Tibial nerve (tissue), 4 donors: ENCODE measurements around the gene CACNA1B.

Source experiments
- EP300 ChIP-seq, 2 donors: sonication (generic); formaldehyde crosslinking; IDR thresholded peaks; one replicate each; pipeline ENCODE4 v1.6.1; 2017; ENCODE audit warnings: antibody characterized with exemption in 2 of 2, mild to moderate bottlenecking in 1 of 2
- TF ChIP-seq, protein P1 (sequence below), 5 experiments: fragments of 200-600 bp in 3 of 5; fragments of 450-650 bp in 2 of 5; sonication (generic) in 3 of 5; IDR thresholded peaks; one replicate each; pipeline ENCODE4 v1.5.1; 2016 to 2019; ENCODE audit warnings: antibody characterized with exemption in 5 of 5, mild to moderate bottlenecking in 3 of 5, moderate library complexity in 2 of 5

DNA sequence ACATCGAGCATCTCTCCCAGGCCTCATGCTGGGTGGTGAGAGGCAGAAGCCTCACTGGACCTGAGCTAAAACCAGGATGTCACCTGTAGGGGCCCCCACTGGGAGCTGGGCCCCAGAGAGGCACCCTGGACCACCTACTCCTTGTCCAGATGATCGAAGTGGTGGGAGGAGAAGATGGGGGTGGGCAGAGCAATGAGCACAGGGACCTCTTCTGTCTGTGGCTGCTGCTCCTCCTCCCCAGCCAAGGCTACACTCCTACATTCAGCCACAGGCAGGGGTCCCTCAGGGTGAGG is 227.5 kb downstream of the CACNA1B start:
- TF ChIP-seq EP300 (IDR thresholded peaks at IDR 0.05) = no peak
- TF ChIP-seq, protein P1, sequence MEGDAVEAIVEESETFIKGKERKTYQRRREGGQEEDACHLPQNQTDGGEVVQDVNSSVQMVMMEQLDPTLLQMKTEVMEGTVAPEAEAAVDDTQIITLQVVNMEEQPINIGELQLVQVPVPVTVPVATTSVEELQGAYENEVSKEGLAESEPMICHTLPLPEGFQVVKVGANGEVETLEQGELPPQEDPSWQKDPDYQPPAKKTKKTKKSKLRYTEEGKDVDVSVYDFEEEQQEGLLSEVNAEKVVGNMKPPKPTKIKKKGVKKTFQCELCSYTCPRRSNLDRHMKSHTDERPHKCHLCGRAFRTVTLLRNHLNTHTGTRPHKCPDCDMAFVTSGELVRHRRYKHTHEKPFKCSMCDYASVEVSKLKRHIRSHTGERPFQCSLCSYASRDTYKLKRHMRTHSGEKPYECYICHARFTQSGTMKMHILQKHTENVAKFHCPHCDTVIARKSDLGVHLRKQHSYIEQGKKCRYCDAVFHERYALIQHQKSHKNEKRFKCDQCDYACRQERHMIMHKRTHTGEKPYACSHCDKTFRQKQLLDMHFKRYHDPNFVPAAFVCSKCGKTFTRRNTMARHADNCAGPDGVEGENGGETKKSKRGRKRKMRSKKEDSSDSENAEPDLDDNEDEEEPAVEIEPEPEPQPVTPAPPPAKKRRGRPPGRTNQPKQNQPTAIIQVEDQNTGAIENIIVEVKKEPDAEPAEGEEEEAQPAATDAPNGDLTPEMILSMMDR (IDR thresholded peaks at IDR 0.05) = no peak
